ENCODE data around the gene TBC1D1. TPM values are rescaled to one million over a fixed set of nuclear protein-coding genes. Genes with fewer than 3 reads are reported as not detected.

The TBC1D1 gene
- total and polyA plus RNA-seq, 2 donors: 74.7 to 115 TPM

DNA sequence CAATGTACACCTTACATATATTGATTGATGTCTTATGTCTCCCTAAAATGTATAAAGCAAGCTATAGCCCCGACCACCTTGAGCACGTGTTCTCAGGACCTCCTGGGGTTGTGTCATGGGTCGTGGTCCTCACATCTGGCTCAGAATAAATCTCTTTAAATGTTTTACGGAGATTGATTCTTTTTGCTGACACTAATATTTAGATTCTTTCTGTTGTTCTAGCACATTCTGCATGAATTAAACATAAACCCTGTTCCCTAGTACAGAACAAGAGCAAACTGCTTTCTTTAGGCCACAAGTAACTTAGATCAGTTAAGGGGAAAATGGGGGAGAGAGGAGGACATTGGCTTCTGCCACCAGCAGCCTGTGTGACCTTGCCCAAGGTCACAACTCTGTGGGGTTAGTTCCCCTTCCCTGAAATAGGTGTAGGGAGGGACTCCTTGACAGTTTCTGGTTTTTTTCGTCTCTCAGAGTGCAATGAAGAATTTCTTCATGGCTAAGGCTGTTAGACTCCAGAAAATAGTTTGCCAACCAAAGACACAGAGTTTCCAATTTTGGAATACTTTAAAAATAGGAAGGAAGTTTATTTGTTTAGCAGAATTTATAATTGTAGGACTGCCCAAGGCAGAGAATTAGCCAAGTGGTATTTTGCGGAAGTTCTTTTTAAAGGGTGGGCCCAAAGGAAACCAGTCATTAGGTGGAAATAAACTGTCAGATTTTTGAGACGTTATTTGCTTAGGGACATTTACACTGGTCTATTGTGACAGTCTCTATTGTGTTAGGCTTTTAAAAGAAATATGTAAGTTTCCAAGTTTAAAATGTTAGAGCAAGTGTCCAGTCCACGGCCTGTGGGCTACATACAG is 98.7 kb downstream of the TBC1D1 start:
- WGBS: 66% methylated on average over 8 of the region's 8 CpGs
- no peak for DNase-seq (ENCODE audit: extremely low spot score)
- no peaks in the 10 kb centered on the region for H3K36me3 ChIP-seq (ENCODE audit: insufficient read depth)
- H3K27ac ChIP-seq (ENCODE audit: low read depth): no peak overlapping the region
- H3K4me1 ChIP-seq (ENCODE audit: insufficient read depth): no peaks in the 10 kb centered on the region
- H3K4me3 ChIP-seq (ENCODE audit: low read depth, low read length): no peak overlapping the region

DNA sequence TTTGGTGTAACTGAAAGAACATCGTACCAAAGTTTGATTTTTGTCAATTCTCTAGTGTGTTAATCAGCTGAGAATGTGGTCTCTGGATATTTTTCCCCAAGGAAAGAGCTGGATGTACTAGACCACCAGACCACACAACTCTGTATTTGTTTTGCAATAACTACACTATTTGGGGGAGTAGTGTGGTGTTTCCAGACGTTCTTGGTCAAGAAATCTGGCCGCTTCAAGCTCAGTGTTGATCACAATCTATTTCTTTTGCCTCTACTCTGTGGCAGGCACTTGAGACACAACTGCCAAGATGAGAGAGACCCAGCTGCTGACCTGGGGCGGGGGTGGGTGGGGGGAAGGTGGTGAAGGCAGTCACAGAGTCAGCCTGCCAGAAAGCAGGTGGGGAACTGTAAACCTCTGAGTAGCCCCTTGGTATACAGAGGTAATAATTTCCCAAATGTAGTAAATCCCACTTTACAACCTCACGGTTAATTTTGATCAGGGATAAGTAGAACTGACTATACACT is 99.9 kb downstream of the TBC1D1 start:
- Histone ChIP-seq H3K4me1 (ENCODE audit: insufficient read depth) (no peaks in the 10 kb centered on the region), H3K4me3 (ENCODE audit: low read depth, low read length) (no peak overlapping the region), H3K36me3 (ENCODE audit: insufficient read depth) (no peaks in the 10 kb centered on the region), H3K27ac (ENCODE audit: low read depth) (no peak overlapping the region)
- WGBS: 76% methylated on average over 5 of the region's 5 CpGs
- DNase-seq (ENCODE audit: extremely low spot score): no peak

- Histone ChIP-seq H3K4me1 (ENCODE audit: insufficient read depth) (no peaks in the 10 kb centered on the region), H3K36me3 (ENCODE audit: insufficient read depth) (no peaks in the 10 kb centered on the region), H3K4me3 (ENCODE audit: low read depth, low read length) (no peak overlapping the region), H3K27ac (ENCODE audit: low read depth) (no peak overlapping the region)
- DNase-seq (ENCODE audit: extremely low spot score): no peak
- WGBS: 87% methylated on average over 8 of the region's 8 CpGs
Measured at GRCh38 chr4:37991623-37992410, 100.9 kb downstream of the TBC1D1 start.

DNA sequence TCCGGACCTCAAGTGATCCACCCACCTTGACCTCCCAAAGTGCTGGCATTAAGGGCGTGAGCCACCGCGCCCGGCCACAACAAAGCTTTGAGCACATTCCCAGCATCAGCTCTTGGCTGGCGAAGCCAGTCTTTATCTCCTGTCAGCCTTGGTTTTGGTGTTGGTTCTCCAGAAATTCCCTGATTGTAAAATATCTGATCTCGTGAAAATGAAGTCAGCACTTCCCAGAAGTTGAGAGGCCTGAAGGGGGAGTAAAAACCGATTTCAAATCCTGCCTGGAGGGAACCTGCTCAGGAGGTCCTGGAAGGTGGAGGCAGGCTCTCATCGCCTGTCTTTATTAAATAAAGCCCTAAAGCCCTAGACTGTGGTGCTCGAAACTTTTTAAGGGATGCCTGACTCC is 102.9 kb downstream of the TBC1D1 start:
- H3K36me3 ChIP-seq (ENCODE audit: insufficient read depth): no peaks in the 10 kb centered on the region
- no peak for DNase-seq (ENCODE audit: extremely low spot score)
- WGBS: 69% methylated on average over 10 of the region's 10 CpGs
- H3K4me3 ChIP-seq (ENCODE audit: low read depth, low read length): no peak overlapping the region
- no peaks in the 10 kb centered on the region for H3K4me1 ChIP-seq (ENCODE audit: insufficient read depth)
- H3K27ac ChIP-seq (ENCODE audit: low read depth): no peak overlapping the region

GRCh38 chr4:37994569-37994968 is 103.7 kb downstream of the TBC1D1 start:
- no peak for DNase-seq (ENCODE audit: extremely low spot score)
- Histone ChIP-seq H3K4me3 (ENCODE audit: low read depth, low read length) (no peak overlapping the region), H3K4me1 (ENCODE audit: insufficient read depth) (no peaks in the 10 kb centered on the region), H3K27ac (ENCODE audit: low read depth) (no peak overlapping the region), H3K36me3 (ENCODE audit: insufficient read depth) (no peaks in the 10 kb centered on the region)
- 36% methylated on average over 3 of the region's 3 CpGs for WGBS

- 84% methylated on average over 5 of the region's 5 CpGs for whole genome bisulfite sequencing
- DNase-seq (ENCODE audit: extremely low spot score): no peak
- Histone ChIP-seq H3K4me3 (ENCODE audit: low read depth, low read length) (no peak overlapping the region), H3K4me1 (ENCODE audit: insufficient read depth) (no peaks in the 10 kb centered on the region), H3K27ac (ENCODE audit: low read depth) (no peak overlapping the region), H3K36me3 (ENCODE audit: insufficient read depth) (no peaks in the 10 kb centered on the region)
Measured at GRCh38 chr4:37995299-37995821, 104.5 kb downstream of the TBC1D1 start.

DNA sequence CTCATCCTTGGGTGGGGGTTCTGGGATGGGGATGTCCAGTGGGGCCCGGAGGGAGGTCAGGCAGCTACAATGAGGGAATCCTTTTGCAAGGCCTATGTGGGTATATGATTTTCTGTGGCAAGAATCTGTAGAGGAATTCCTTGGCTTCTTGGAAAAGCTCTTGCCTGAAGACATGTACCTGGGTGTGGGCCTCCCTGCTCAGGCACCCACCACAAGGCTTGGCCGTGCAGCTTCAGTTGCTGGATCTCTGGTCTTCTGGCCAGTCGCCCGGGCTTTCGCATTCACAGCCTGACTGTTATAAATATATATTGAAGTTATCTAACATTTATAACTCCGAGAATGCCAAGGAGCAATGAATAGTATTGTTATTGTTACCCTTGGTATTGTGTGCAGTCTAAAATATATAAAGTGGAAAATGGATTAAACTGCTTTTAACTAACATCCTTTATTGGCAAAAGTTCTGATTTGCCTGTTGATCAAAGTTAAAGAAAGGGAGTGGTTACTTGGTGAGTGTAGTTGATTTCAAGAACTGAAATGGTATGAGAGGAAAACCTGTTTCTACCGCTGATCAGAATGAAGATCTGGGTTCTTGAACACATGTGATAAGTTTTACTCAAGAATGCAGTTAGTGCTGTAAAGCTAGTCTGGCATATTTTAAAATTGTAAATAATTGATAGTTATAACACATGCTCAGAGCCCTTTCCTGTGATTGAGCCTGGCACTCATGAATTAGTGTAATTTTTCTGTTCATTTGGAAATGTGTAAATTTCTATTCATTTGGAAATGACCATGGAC is 105.3 kb downstream of the TBC1D1 start:
- WGBS: 49% methylated on average over 7 of the region's 7 CpGs
- H3K27ac ChIP-seq (ENCODE audit: low read depth): no peak overlapping the region
- no peaks in the 10 kb centered on the region for H3K4me1 ChIP-seq (ENCODE audit: insufficient read depth)

GRCh38 chr4:37998226-37998625 is 107.3 kb downstream of the TBC1D1 start:
- no peak overlapping the region for H3K4me3 ChIP-seq (ENCODE audit: low read depth, low read length)
- no peak overlapping the region for H3K27ac ChIP-seq (ENCODE audit: low read depth)
- H3K36me3 ChIP-seq (ENCODE audit: insufficient read depth): no peaks in the 10 kb centered on the region
- no peak for DNase-seq (ENCODE audit: extremely low spot score)
- 67% methylated on average over 9 of the region's 9 CpGs for WGBS
- H3K4me1 ChIP-seq (ENCODE audit: insufficient read depth): no peaks in the 10 kb centered on the region

More for the DNA sequence above, 105.3 kb downstream of the TBC1D1 start:
- Histone ChIP-seq H3K4me3 (ENCODE audit: low read depth, low read length) (no peak overlapping the region), H3K36me3 (ENCODE audit: insufficient read depth) (no peaks in the 10 kb centered on the region)
- no peak for DNase-seq (ENCODE audit: extremely low spot score)

DNA sequence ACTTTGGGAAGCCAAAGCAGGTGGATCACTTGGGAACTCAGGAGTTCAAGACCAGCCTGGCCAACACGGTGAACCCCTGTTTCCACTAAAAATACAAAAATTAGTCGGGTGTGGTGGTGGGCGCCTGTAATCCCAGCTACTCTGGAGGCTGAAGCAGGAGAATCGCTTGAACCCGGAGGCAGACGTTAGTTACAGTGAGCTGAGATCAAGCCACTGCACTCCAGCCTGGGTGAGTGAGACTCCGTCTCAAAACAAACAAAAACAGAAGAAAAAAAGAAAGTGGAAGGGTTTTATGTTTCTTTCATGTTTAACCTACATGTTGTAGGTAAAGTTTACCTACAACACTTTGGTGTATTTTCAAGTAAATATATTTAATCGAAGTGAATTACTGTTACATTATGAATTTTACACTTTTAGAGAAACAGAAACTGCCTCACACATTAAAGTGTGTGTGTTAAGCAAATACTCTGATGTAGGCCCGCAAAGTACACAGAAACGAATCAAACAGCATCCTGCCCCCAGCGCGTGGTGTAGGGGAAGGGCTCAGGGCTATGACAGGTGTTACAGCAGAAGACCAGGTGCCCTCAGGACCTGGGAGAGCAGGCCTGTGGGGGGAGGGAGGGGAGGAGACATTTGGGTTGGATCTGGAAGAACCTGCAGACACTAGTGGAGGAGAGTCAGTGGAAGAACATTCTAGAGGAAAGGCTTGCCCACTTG is 108.3 kb downstream of the TBC1D1 start:
- Histone ChIP-seq H3K4me3 (ENCODE audit: low read depth, low read length) (no peak overlapping the region), H3K27ac (ENCODE audit: low read depth) (no peak overlapping the region), H3K4me1 (ENCODE audit: insufficient read depth) (no peaks in the 10 kb centered on the region), H3K36me3 (ENCODE audit: insufficient read depth) (no peaks in the 10 kb centered on the region)
- DNase-seq (ENCODE audit: extremely low spot score): no peak
- WGBS: 86% methylated on average over 12 of the region's 12 CpGs

DNA sequence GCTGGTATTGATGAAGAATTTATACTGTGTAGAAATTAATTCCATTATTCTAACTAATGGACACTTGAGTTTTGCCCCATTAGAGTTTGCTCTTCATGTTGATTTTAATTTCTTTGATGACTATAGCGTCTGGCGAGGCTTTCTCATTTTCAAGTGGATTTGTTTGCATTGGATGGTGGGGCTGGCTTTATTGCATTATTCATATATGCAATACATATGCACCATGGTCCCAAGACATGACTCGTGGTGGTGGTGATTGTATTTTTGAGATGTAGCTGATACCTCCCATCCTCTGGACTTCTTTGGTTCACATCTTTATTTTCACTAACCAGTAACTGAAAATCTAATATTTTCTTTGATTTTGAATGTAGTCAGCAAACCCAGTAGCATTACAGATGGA is 109.1 kb downstream of the TBC1D1 start:
- no peak overlapping the region for H3K27ac ChIP-seq (ENCODE audit: low read depth)
- no peaks in the 10 kb centered on the region for H3K4me1 ChIP-seq (ENCODE audit: insufficient read depth)
- H3K36me3 ChIP-seq (ENCODE audit: insufficient read depth): no peaks in the 10 kb centered on the region
- DNase-seq (ENCODE audit: extremely low spot score): no peak
- no peak overlapping the region for H3K4me3 ChIP-seq (ENCODE audit: low read depth, low read length)
- 98% methylated on average over 3 of the region's 3 CpGs for WGBS

DNA sequence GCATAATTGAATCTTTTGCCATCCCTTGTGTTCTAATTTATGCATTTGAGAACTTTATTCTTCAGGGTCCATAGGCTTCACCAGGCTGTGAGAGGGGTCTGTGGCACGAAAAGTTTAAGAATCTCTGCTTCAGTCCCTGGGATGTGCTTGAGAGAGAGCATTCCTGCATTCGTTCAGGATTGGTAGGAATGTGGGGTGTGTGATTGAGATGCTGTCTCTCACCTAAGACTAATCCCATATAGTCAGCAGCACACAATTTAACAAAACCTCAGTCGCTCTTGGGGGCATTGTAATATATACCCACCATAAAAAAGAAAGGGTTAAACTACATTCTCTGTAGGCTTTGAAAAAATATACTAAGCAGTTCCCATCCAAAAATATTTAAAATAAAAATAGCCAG is 111.0 kb downstream of the TBC1D1 start:
- Histone ChIP-seq H3K4me3 (ENCODE audit: low read depth, low read length) (no peak overlapping the region), H3K27ac (ENCODE audit: low read depth) (no peak overlapping the region), H3K4me1 (ENCODE audit: insufficient read depth) (peaks cover 1% of the 10 kb centered on the region), H3K36me3 (ENCODE audit: insufficient read depth) (no peaks in the 10 kb centered on the region)
- no peak for DNase-seq (ENCODE audit: extremely low spot score)
- 76% methylated on average over 3 of the region's 3 CpGs for WGBS

DNA sequence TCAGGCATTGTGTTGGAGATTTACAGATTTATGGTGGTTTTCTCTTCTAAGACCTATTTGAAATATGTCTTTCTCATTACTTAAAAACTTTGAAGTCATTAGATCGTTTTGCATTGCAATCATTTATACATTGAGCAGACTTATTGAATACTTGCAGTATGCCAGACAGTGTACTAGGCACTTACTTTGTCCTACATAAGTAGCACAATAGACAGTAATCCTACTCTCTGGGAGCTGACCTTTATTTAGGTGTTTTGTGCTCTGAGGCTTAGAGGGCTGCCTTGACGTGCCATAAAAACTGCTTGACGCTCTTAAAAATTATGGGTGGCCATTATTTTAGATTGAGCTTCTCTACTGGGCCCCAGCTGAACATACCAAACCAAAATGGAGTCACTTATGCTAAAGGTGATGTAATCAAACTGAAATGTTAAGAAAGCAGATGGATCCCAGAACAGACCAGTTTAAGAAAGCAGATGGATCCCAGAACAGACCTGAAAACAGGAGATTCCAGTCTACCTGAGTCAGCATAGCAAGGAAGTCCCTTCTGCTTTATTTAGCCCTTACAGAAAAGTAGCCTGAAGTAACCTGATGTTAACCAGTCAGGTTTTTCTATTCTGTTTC is 111.7 kb downstream of the TBC1D1 start:
- 80% methylated on average over 3 of the region's 3 CpGs for WGBS
- H3K27ac ChIP-seq (ENCODE audit: low read depth): no peak overlapping the region
- peaks cover 1% of the 10 kb centered on the region for H3K4me1 ChIP-seq (ENCODE audit: insufficient read depth)
- DNase-seq (ENCODE audit: extremely low spot score): no peak
- no peak overlapping the region for H3K4me3 ChIP-seq (ENCODE audit: low read depth, low read length)
- no peaks in the 10 kb centered on the region for H3K36me3 ChIP-seq (ENCODE audit: insufficient read depth)

All from urinary bladder (tissue), 4 donors.